Erythroblast (primary cell): ENCODE results near the gene CEP68.

ENCODE experiments used
- GATA1 ChIP-seq: IDR thresholded peaks from 2 replicates; pipeline ENCODE4 v1.6.1; 2011; ENCODE audit warnings: low read depth, mild to moderate bottlenecking, control low read depth, low read length, moderate library complexity
- POLR2A ChIP-seq: IDR thresholded peaks from 2 replicates; pipeline ENCODE4 v1.6.1; 2011; ENCODE audit warnings: mild to moderate bottlenecking, low read length

DNA sequence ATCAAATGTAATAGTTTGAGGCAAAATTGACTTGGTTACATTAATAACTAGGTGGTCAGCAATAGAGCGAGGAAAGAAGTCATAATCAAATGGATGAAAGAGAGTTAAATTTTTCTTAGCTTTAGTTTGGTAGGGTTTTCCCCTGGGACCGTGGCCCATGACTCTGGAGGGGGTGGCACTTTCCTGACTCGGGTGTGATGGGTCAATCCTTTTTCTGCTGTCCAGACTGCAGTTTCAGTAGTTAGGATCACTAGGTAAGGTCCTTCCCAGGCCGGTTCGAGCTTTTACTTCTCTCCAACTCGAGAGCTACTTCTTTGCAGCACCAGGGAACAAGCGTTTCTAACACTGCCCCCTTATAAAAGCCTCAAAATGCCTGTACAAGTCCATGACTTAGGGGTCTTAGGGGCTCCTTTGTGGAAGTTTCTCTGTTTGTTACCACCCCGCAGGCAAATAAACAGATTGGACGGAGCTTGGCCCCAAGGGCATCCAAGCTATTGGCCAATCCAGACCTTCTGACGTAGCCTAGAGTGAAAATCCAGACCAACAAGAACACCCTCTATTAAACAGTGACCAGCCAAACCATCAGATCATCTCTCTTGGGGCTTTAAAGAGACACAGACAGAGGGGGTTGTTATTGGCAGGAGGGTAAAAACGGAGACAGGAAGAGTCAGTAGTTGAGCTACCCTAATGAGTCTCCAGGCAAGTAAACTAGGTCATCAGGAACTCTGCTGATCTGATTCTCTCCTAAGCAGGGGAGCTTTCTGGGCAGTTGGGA lies 9.4 kb upstream of the CEP68 start:
- TF ChIP-seq POLR2A (no peak), GATA1 (no peak)
